ENCODE results near the gene REC114.

REC114 gene

DNA sequence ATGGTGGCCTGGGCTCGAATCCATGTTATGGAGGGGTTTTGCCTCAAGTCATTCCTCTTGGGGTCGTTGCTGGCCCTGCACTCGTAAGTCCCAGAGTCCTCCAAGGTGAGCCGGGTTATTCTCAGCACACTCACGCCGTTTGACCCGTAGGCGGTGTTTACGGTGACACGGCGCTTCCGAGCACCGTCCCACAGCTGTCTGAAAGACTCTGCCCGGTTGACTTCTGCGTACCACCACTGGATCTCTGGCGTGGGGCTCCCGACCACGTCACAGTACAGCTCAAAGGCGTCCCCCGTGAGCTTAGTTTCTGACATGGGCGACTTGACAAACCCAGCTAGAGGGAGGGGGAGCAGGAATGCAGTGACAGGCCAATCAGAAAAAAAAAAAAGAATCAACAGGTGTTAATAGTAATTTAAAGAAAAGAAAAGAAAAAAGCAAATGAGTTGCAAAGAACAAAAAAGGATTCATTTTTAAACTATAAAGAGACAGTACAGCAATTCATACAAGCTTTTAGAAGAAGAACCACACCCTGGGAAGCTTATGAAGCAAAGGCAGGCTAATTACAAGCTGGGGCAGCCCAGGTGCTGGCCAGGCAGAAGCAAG, 154.2 kb downstream of the REC114 start:
- POLR2A ChIA-PET (ENCODE audit: low non-redundant PET), result interaction anchor here (0.7 kb wide), 1 partner anchor 80 kb away, joined by 7 read pairs; no protein-coding TSS in a partner anchor

DNA sequence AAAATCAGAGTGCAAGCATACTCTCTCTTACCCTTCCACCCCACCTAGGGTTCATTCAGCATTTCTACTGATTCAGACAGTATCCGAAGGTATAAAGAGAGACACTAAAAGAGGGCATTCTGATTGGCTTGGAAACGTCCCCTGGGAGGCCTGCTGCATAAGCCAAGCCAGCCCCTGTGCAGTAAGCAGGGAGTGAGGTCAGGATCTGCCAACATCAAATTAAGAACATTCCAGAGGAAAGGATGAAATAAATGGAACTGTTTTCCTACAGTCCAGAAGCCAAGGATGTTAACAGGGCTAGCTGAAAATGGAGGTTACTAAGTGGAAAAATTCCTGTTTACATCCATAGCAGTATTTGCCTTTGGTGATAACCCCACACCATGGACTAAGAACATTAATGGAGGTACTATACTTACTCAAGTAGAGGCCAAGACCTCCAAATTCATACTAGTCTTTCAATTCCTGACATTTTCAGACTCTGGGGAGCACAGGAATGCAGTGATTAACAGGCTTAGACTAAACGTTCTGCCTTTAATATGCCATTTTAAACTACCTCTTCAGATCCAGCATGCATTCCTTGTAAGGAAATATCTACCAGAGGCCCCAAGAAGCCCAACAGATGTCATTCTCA, 155.7 kb downstream of the REC114 start:
- POLR2A ChIA-PET (ENCODE audit: low non-redundant PET), result no interaction called here
- TF ChIP-seq, protein P1, sequence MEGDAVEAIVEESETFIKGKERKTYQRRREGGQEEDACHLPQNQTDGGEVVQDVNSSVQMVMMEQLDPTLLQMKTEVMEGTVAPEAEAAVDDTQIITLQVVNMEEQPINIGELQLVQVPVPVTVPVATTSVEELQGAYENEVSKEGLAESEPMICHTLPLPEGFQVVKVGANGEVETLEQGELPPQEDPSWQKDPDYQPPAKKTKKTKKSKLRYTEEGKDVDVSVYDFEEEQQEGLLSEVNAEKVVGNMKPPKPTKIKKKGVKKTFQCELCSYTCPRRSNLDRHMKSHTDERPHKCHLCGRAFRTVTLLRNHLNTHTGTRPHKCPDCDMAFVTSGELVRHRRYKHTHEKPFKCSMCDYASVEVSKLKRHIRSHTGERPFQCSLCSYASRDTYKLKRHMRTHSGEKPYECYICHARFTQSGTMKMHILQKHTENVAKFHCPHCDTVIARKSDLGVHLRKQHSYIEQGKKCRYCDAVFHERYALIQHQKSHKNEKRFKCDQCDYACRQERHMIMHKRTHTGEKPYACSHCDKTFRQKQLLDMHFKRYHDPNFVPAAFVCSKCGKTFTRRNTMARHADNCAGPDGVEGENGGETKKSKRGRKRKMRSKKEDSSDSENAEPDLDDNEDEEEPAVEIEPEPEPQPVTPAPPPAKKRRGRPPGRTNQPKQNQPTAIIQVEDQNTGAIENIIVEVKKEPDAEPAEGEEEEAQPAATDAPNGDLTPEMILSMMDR (conservative IDR thresholded peaks at IDR 0.05; ENCODE audit: low read depth), result no peak
- DNase-seq (ENCODE audit: low spot score), result no peak
- CTCF ChIA-PET, result interaction anchor here (0.6 kb wide), 1 partner anchor 59 kb away, joined by 3 read pairs; no protein-coding TSS in a partner anchor
- no peak overlapping the region for H3K27ac ChIP-seq

More for the DNA sequence above, 154.2 kb downstream of the REC114 start:
- CTCF ChIA-PET, result interaction anchor here (0.6 to 0.9 kb wide), 3 partner anchors 27 to 842 kb away, joined by 3 to 4 read pairs (median 3); no protein-coding TSS in a partner anchor
- peak overlapping the region; percentile 69 for H3K27ac ChIP-seq
- TF ChIP-seq, protein P1 (conservative IDR thresholded peaks at IDR 0.05; ENCODE audit: low read depth), result no peak
- DNase-seq (ENCODE audit: low spot score), result no peak

DNA sequence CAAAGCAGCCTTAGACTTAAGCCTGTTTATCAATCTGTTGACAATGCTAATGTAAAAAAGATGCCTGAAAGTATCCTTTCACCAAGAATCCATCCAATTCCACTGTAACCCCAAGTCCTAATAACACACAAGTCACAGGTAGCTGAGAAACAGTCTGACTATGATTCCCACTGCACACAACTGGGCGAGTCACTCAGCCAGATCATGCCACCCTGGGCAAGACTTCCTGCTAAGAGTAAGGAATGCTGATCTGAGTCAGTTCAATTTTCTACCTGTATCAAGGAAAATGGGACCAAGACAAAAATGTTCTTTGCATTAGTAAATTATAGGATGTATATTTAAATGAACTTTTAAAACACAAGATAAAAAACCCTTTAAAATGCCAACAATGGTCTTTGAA, 157.0 kb downstream of the REC114 start:
- CTCF ChIA-PET, result no interaction called here
- POLR2A ChIA-PET (ENCODE audit: low non-redundant PET), result no interaction called here
- no peak overlapping the region for H3K27ac ChIP-seq
- TF ChIP-seq, protein P1 (conservative IDR thresholded peaks at IDR 0.05; ENCODE audit: low read depth), result no peak
- DNase-seq (ENCODE audit: low spot score), result peak; percentile 50

DNA sequence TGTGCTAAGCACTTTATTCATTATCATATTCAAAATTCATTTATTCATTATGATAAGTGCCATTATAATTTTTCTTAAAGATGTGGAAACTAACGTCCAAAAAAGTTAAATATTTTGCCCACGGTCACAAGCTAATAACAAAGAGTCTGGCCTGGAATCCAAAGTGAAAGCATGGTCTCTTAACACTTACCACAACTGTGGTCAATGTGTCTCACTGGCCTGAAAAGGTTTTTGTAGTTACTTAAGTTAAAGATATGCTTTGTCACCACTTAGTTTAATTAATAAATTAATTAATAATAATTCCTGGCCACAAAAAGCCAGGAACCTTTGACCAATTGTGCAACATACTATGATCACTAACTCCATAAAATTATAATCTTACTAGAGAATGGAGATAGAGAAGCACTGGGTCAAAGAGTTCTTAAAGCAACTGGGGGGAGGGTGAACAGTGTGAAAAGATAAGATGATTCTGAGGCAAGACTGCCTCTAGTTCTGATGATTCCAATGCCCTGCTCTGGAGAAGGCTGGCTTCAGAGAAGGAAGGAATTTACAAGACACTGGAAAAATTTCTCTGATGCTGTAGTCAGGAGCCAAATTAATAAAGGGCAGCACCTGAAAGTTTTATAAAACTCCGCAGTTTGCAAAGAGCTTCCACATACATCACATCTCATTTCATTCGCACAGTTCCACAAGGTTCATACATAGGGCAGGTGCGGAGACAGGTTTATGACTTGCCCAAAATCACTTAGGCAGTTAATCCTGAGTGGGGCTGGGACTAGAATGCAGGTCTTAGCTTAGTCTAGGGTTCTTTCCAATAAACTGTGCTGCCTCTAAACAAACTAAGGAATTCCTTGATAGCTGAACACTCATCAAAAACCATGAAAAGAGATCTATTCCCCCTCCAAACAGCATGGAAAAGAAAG, 157.7 kb downstream of the REC114 start:
- no peak overlapping the region for H3K27ac ChIP-seq
- ChIA-PET POLR2A (ENCODE audit: low non-redundant PET) (no interaction called here), CTCF (no interaction called here)
- no peak for DNase-seq (ENCODE audit: low spot score)
- TF ChIP-seq, protein P1 (conservative IDR thresholded peaks at IDR 0.05; ENCODE audit: low read depth), result no peak

GRCh38 chr15:73601451-73602445, 158.8 kb downstream of the REC114 start:
- ChIA-PET POLR2A (ENCODE audit: low non-redundant PET) (interaction anchor here (0.5 kb wide), 1 partner anchor 113 kb away, joined by 3 read pairs; no protein-coding TSS in a partner anchor), CTCF (interaction anchor here (0.6 to 1.3 kb wide), 2 partner anchors 28 to 32 kb away, joined by 3 to 4 read pairs; partner anchors contain the start of gene NPTN)
- peak; percentile 44 for DNase-seq (ENCODE audit: low spot score)
- H3K27ac ChIP-seq, result peak overlapping the region; percentile 26; the same call in 1 of the 2 replicates
- TF ChIP-seq, protein P1 (conservative IDR thresholded peaks at IDR 0.05; ENCODE audit: low read depth), result no peak
